RCC 7860 (cell line): ENCODE measurements around the gene GXYLT2.
"Not testable (repeated sequence)": the region's sequence is repeated elsewhere in the genome, so short reads cannot be mapped to it uniquely, and the experiment has no call there.

Source experiments
- DNase-seq: peaks from one replicate; pipeline ENCODE4 v3.0.0-alpha.2; 2015; ENCODE audit warnings: low spot score
- FAIRE-seq: peaks from 2 replicates; lab custom pipeline; 2012; peaks lifted over from hg19 to GRCh38; lab: Jason Lieb, UNC

GXYLT2 gene

GRCh38 chr3:72928781-72929735 lies 41.2 kb downstream of the GXYLT2 start:
- FAIRE-seq, DNase-seq: not testable (repeated sequence)

GRCh38 chr3:72930754-72931153 lies 42.9 kb downstream of the GXYLT2 start:
- FAIRE-seq: no peak
- no peak for DNase-seq

- no peak for FAIRE-seq
- DNase-seq: no peak
Measured at GRCh38 chr3:72932416-72932815, 44.6 kb downstream of the GXYLT2 start.

- DNase-seq: peak; percentile 32
- peak; percentile 60 for FAIRE-seq
Measured at GRCh38 chr3:72938471-72939265, 50.8 kb downstream of the GXYLT2 start.

GRCh38 chr3:72941245-72941644 lies 53.4 kb downstream of the GXYLT2 start:
- FAIRE-seq (no peak), DNase-seq (no peak)

GRCh38 chr3:72942427-72942826 lies 54.6 kb downstream of the GXYLT2 start:
- DNase-seq (no peak), FAIRE-seq (no peak)

- DNase-seq (no peak), FAIRE-seq (no peak)
Measured at GRCh38 chr3:72944696-72945095, 56.9 kb downstream of the GXYLT2 start.

- FAIRE-seq (no peak), DNase-seq (no peak)
Measured at GRCh38 chr3:72947715-72948490, 60.1 kb downstream of the GXYLT2 start.

GRCh38 chr3:72949016-72949415 lies 61.2 kb downstream of the GXYLT2 start:
- FAIRE-seq: no peak
- no peak for DNase-seq

GRCh38 chr3:72950372-72950771 lies 62.5 kb downstream of the GXYLT2 start:
- FAIRE-seq (no peak), DNase-seq (no peak)

GRCh38 chr3:72950801-72951200 lies 63.0 kb downstream of the GXYLT2 start:
- FAIRE-seq (no peak), DNase-seq (no peak)

- DNase-seq: no peak
- FAIRE-seq: no peak
Measured at GRCh38 chr3:72951259-72951722, 63.4 kb downstream of the GXYLT2 start.

- no peak for DNase-seq
- no peak for FAIRE-seq
Measured at GRCh38 chr3:72953325-72953956, 65.6 kb downstream of the GXYLT2 start.

- DNase-seq (no peak), FAIRE-seq (no peak)
Measured at GRCh38 chr3:72957297-72957696, 69.5 kb downstream of the GXYLT2 start.

GRCh38 chr3:72959336-72959735 lies 71.5 kb downstream of the GXYLT2 start:
- DNase-seq: no peak
- FAIRE-seq: no peak

- DNase-seq (no peak), FAIRE-seq (no peak)
Measured at GRCh38 chr3:72960812-72961518, 73.1 kb downstream of the GXYLT2 start.

GRCh38 chr3:72961752-72962151 lies 73.9 kb downstream of the GXYLT2 start:
- no peak for FAIRE-seq
- no peak for DNase-seq

- FAIRE-seq (no peak), DNase-seq (no peak)
Measured at GRCh38 chr3:72962317-72962716, 74.5 kb downstream of the GXYLT2 start.

GRCh38 chr3:72964633-72965032 lies 76.8 kb downstream of the GXYLT2 start:
- DNase-seq (no peak), FAIRE-seq (no peak)

- no peak for DNase-seq
- FAIRE-seq: no peak
Measured at GRCh38 chr3:72968266-72968664, 80.4 kb downstream of the GXYLT2 start.
